Measurements from ENCODE around the gene DUSP1.

DUSP1 gene

GRCh38 chr5:172798422-172799215, 27.6 kb upstream of the DUSP1 start:
- no peaks in the 10 kb centered on the region for H3K27me3 ChIP-seq (replicated peaks; ENCODE audit: control insufficient read depth, insufficient read depth, low read length, poor library complexity, severe bottlenecking)
- no peak overlapping the region for H3K4me3 ChIP-seq (ENCODE audit: insufficient read depth, low read depth, low read length, poor library complexity, severe bottlenecking)
- H3K36me3 ChIP-seq (ENCODE audit: control insufficient read depth, insufficient read depth, low read length), result no peaks in the 10 kb centered on the region
- H3K9me3 ChIP-seq (ENCODE audit: control insufficient read depth, low read length), result no peaks in the 10 kb centered on the region
- no peaks in the 10 kb centered on the region for H3K4me1 ChIP-seq (ENCODE audit: control insufficient read depth, insufficient read depth, low read length, poor library complexity, severe bottlenecking)
- no peak for DNase-seq
- H3K27ac ChIP-seq (ENCODE audit: insufficient read depth, low read length, poor library complexity, severe bottlenecking), result no peak overlapping the region

GRCh38 chr5:172797771-172798191, 26.8 kb upstream of the DUSP1 start:
- no peaks in the 10 kb centered on the region for H3K36me3 ChIP-seq (ENCODE audit: control insufficient read depth, insufficient read depth, low read length)
- H3K27ac ChIP-seq (ENCODE audit: insufficient read depth, low read length, poor library complexity, severe bottlenecking), result no peak overlapping the region
- DNase-seq, result no peak
- no peaks in the 10 kb centered on the region for H3K9me3 ChIP-seq (ENCODE audit: control insufficient read depth, low read length)
- no peaks in the 10 kb centered on the region for H3K27me3 ChIP-seq (replicated peaks; ENCODE audit: control insufficient read depth, insufficient read depth, low read length, poor library complexity, severe bottlenecking)
- H3K4me1 ChIP-seq (ENCODE audit: control insufficient read depth, insufficient read depth, low read length, poor library complexity, severe bottlenecking), result no peaks in the 10 kb centered on the region
- H3K4me3 ChIP-seq (ENCODE audit: insufficient read depth, low read depth, low read length, poor library complexity, severe bottlenecking), result no peak overlapping the region

- Histone ChIP-seq H3K27ac (ENCODE audit: insufficient read depth, low read length, poor library complexity, severe bottlenecking) (no peak overlapping the region), H3K4me3 (ENCODE audit: insufficient read depth, low read depth, low read length, poor library complexity, severe bottlenecking) (no peak overlapping the region), H3K9me3 (ENCODE audit: control insufficient read depth, low read length) (no peaks in the 10 kb centered on the region), H3K27me3 (replicated peaks; ENCODE audit: control insufficient read depth, insufficient read depth, low read length, poor library complexity, severe bottlenecking) (no peaks in the 10 kb centered on the region), H3K4me1 (ENCODE audit: control insufficient read depth, insufficient read depth, low read length, poor library complexity, severe bottlenecking) (no peaks in the 10 kb centered on the region), H3K36me3 (ENCODE audit: control insufficient read depth, insufficient read depth, low read length) (no peaks in the 10 kb centered on the region)
- DNase-seq, result no peak
Observed at GRCh38 chr5:172796306-172796705, 25.3 kb upstream of the DUSP1 start.

- H3K27me3 ChIP-seq (replicated peaks; ENCODE audit: control insufficient read depth, insufficient read depth, low read length, poor library complexity, severe bottlenecking), result no peaks in the 10 kb centered on the region
- H3K4me1 ChIP-seq (ENCODE audit: control insufficient read depth, insufficient read depth, low read length, poor library complexity, severe bottlenecking), result no peaks in the 10 kb centered on the region
- no peak overlapping the region for H3K4me3 ChIP-seq (ENCODE audit: insufficient read depth, low read depth, low read length, poor library complexity, severe bottlenecking)
- H3K36me3 ChIP-seq (ENCODE audit: control insufficient read depth, insufficient read depth, low read length), result no peaks in the 10 kb centered on the region
- no peak for DNase-seq
- no peak overlapping the region for H3K27ac ChIP-seq (ENCODE audit: insufficient read depth, low read length, poor library complexity, severe bottlenecking)
- no peaks in the 10 kb centered on the region for H3K9me3 ChIP-seq (ENCODE audit: control insufficient read depth, low read length)
Observed at GRCh38 chr5:172795318-172795977, 24.5 kb upstream of the DUSP1 start.

GRCh38 chr5:172793577-172794488, 22.8 kb upstream of the DUSP1 start:
- Histone ChIP-seq H3K4me3 (ENCODE audit: insufficient read depth, low read depth, low read length, poor library complexity, severe bottlenecking) (no peak overlapping the region), H3K27ac (ENCODE audit: insufficient read depth, low read length, poor library complexity, severe bottlenecking) (no peak overlapping the region), H3K4me1 (ENCODE audit: control insufficient read depth, insufficient read depth, low read length, poor library complexity, severe bottlenecking) (no peaks in the 10 kb centered on the region)

GRCh38 chr5:172792701-172793570, 21.9 kb upstream of the DUSP1 start:
- H3K36me3 ChIP-seq (ENCODE audit: control insufficient read depth, insufficient read depth, low read length), result no peaks in the 10 kb centered on the region
- DNase-seq, result no peak
- no peak overlapping the region for H3K4me3 ChIP-seq (ENCODE audit: insufficient read depth, low read depth, low read length, poor library complexity, severe bottlenecking)
- no peak overlapping the region for H3K27ac ChIP-seq (ENCODE audit: insufficient read depth, low read length, poor library complexity, severe bottlenecking)
- no peaks in the 10 kb centered on the region for H3K27me3 ChIP-seq (replicated peaks; ENCODE audit: control insufficient read depth, insufficient read depth, low read length, poor library complexity, severe bottlenecking)
- H3K4me1 ChIP-seq (ENCODE audit: control insufficient read depth, insufficient read depth, low read length, poor library complexity, severe bottlenecking), result no peaks in the 10 kb centered on the region
- no peaks in the 10 kb centered on the region for H3K9me3 ChIP-seq (ENCODE audit: control insufficient read depth, low read length)

More at GRCh38 chr5:172793577-172794488, 22.8 kb upstream of the DUSP1 start:
- Histone ChIP-seq H3K27me3 (replicated peaks; ENCODE audit: control insufficient read depth, insufficient read depth, low read length, poor library complexity, severe bottlenecking) (no peaks in the 10 kb centered on the region), H3K36me3 (ENCODE audit: control insufficient read depth, insufficient read depth, low read length) (no peaks in the 10 kb centered on the region), H3K9me3 (ENCODE audit: control insufficient read depth, low read length) (no peaks in the 10 kb centered on the region)
- DNase-seq, result no peak

GRCh38 chr5:172791726-172792445, 20.9 kb upstream of the DUSP1 start:
- no peak overlapping the region for H3K4me3 ChIP-seq (ENCODE audit: insufficient read depth, low read depth, low read length, poor library complexity, severe bottlenecking)
- H3K27ac ChIP-seq (ENCODE audit: insufficient read depth, low read length, poor library complexity, severe bottlenecking), result no peak overlapping the region
- no peaks in the 10 kb centered on the region for H3K27me3 ChIP-seq (replicated peaks; ENCODE audit: control insufficient read depth, insufficient read depth, low read length, poor library complexity, severe bottlenecking)
- H3K9me3 ChIP-seq (ENCODE audit: control insufficient read depth, low read length), result no peaks in the 10 kb centered on the region
- H3K36me3 ChIP-seq (ENCODE audit: control insufficient read depth, insufficient read depth, low read length), result no peaks in the 10 kb centered on the region
- H3K4me1 ChIP-seq (ENCODE audit: control insufficient read depth, insufficient read depth, low read length, poor library complexity, severe bottlenecking), result no peaks in the 10 kb centered on the region
- DNase-seq, result no peak

- no peaks in the 10 kb centered on the region for H3K27me3 ChIP-seq (replicated peaks; ENCODE audit: control insufficient read depth, insufficient read depth, low read length, poor library complexity, severe bottlenecking)
- no peaks in the 10 kb centered on the region for H3K36me3 ChIP-seq (ENCODE audit: control insufficient read depth, insufficient read depth, low read length)
- H3K4me3 ChIP-seq (ENCODE audit: insufficient read depth, low read depth, low read length, poor library complexity, severe bottlenecking), result no peak overlapping the region
- no peaks in the 10 kb centered on the region for H3K4me1 ChIP-seq (ENCODE audit: control insufficient read depth, insufficient read depth, low read length, poor library complexity, severe bottlenecking)
- no peaks in the 10 kb centered on the region for H3K9me3 ChIP-seq (ENCODE audit: control insufficient read depth, low read length)
- no peak for DNase-seq
- no peak overlapping the region for H3K27ac ChIP-seq (ENCODE audit: insufficient read depth, low read length, poor library complexity, severe bottlenecking)
Observed at GRCh38 chr5:172791286-172791685, 20.3 kb upstream of the DUSP1 start.

GRCh38 chr5:172790496-172790889, 19.5 kb upstream of the DUSP1 start:
- H3K4me3 ChIP-seq (ENCODE audit: insufficient read depth, low read depth, low read length, poor library complexity, severe bottlenecking), result no peak overlapping the region
- H3K36me3 ChIP-seq (ENCODE audit: control insufficient read depth, insufficient read depth, low read length), result no peaks in the 10 kb centered on the region
- no peak for DNase-seq
- no peak overlapping the region for H3K27ac ChIP-seq (ENCODE audit: insufficient read depth, low read length, poor library complexity, severe bottlenecking)
- H3K27me3 ChIP-seq (replicated peaks; ENCODE audit: control insufficient read depth, insufficient read depth, low read length, poor library complexity, severe bottlenecking), result no peaks in the 10 kb centered on the region
- no peaks in the 10 kb centered on the region for H3K4me1 ChIP-seq (ENCODE audit: control insufficient read depth, insufficient read depth, low read length, poor library complexity, severe bottlenecking)
- H3K9me3 ChIP-seq (ENCODE audit: control insufficient read depth, low read length), result no peaks in the 10 kb centered on the region
